HFF-Myc (cell line): Measurements from ENCODE around the gene NCOA5.

Experiments
- DNase-seq: peaks from one replicate; pipeline ENCODE4 v3.0.0-alpha.2; 2011; ENCODE audit warnings: low read depth; ENCODE audit errors: extremely low read depth
- H3K4me3 ChIP-seq: replicated peaks from 2 replicates; pipeline ENCODE4 v1.5.1; 2011; ENCODE audit warnings: low read depth, mild to moderate bottlenecking, control low read depth, low read length
- CTCF ChIP-seq: IDR thresholded peaks from 2 replicates; pipeline ENCODE4 v1.5.1; 2012; ENCODE audit warnings: mild to moderate bottlenecking, low read depth, low read length, control low read depth; ENCODE audit errors: missing control alignments

NCOA5 gene

GRCh38 chr20:46089417-46090388 lies at the start of gene NCOA5:
NCOA5 (minus strand) TSS chr20:46089962; CDS start chr20:46079424, 10,538 bp downstream.
- DNase-seq = peak; percentile 78
- H3K4me3 ChIP-seq = peak within 1 kb of the TSS; percentile 93
- no peak for TF ChIP-seq CTCF

GRCh38 chr20:46139266-46139889 lies 49.6 kb upstream of the NCOA5 start:
- no peak overlapping the region for H3K4me3 ChIP-seq
- no peak for DNase-seq
- TF ChIP-seq CTCF = no peak

GRCh38 chr20:46137816-46138215 lies 48.1 kb upstream of the NCOA5 start:
- H3K4me3 ChIP-seq = no peak overlapping the region
- no peak for DNase-seq
- TF ChIP-seq CTCF = no peak

- no peak overlapping the region for H3K4me3 ChIP-seq
- TF ChIP-seq CTCF = no peak
- DNase-seq = no peak
Measured at GRCh38 chr20:46135856-46136633, 46.3 kb upstream of the NCOA5 start.

GRCh38 chr20:46134716-46135115 lies 45.0 kb upstream of the NCOA5 start:
- no peak for TF ChIP-seq CTCF
- no peak for DNase-seq
- no peak overlapping the region for H3K4me3 ChIP-seq

- DNase-seq = no peak
- no peak overlapping the region for H3K4me3 ChIP-seq
- no peak for TF ChIP-seq CTCF
Measured at GRCh38 chr20:46133886-46134654, 44.3 kb upstream of the NCOA5 start.
